ENCODE results near the gene ALG10. TPM values are rescaled to one million over a fixed set of nuclear protein-coding genes. Genes with fewer than 3 reads are reported as not detected.
"Not testable (repeated sequence)": the region's sequence is repeated elsewhere in the genome, so short reads cannot be mapped to it uniquely, and the experiment has no call there.

The ALG10 gene, protein sequence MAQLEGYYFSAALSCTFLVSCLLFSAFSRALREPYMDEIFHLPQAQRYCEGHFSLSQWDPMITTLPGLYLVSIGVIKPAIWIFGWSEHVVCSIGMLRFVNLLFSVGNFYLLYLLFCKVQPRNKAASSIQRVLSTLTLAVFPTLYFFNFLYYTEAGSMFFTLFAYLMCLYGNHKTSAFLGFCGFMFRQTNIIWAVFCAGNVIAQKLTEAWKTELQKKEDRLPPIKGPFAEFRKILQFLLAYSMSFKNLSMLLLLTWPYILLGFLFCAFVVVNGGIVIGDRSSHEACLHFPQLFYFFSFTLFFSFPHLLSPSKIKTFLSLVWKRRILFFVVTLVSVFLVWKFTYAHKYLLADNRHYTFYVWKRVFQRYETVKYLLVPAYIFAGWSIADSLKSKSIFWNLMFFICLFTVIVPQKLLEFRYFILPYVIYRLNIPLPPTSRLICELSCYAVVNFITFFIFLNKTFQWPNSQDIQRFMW
- 10 to 100 TPM in 2 of 3 donors, 1 to 10 TPM in 1; 8.2 to 11.6 (median 10.6) TPM for polyA plus RNA-seq (ENCODE audit: insufficient read length in 3 of 3)
- long read RNA-seq, donor 1, partial matches to known transcripts, result 0 of 3 reads
- long read RNA-seq, donor 1, other reads (novel, unspliced or antisense), result 0 of 3 reads
- long read RNA-seq, donor 2, partial matches to known transcripts, result 0 of 1 reads
- long read RNA-seq, donor 2, other reads (novel, unspliced or antisense), result 0 of 1 reads
- long read RNA-seq, donor 3, partial matches to known transcripts, result 0 of 4 reads
- long read RNA-seq, donor 3, other reads (novel, unspliced or antisense), result 0 of 4 reads
- long read RNA-seq, donor 4, result 0 reads
- long read RNA-seq, donor 5, partial matches to known transcripts, result 0 of 2 reads
- long read RNA-seq, donor 5, other reads (novel, unspliced or antisense), result 0 of 2 reads
- long read RNA-seq, donor 6, partial matches to known transcripts, result 0 of 2 reads
- long read RNA-seq, donor 6, other reads (novel, unspliced or antisense), result 0 of 2 reads
- long read RNA-seq, donor 7, partial matches to known transcripts, result 0 of 2 reads
- long read RNA-seq, donor 7, other reads (novel, unspliced or antisense), result 0 of 2 reads
- long read RNA-seq, donor 8, partial matches to known transcripts, result 0 of 1 reads
- long read RNA-seq, donor 8, other reads (novel, unspliced or antisense), result 0 of 1 reads
- long read RNA-seq, donor 9, partial matches to known transcripts, result 0 of 2 reads
- long read RNA-seq, donor 9, other reads (novel, unspliced or antisense), result 0 of 2 reads
- long read RNA-seq, donor 10, partial matches to known transcripts, result 0 of 1 reads
- long read RNA-seq, donor 10, other reads (novel, unspliced or antisense), result 0 of 1 reads
- long read RNA-seq, donor 11, partial matches to known transcripts, result 0 of 1 reads
- long read RNA-seq, donor 11, other reads (novel, unspliced or antisense), result 0 of 1 reads
- long read RNA-seq, donor 12, partial matches to known transcripts, result 0 of 1 reads
- long read RNA-seq, donor 12, other reads (novel, unspliced or antisense), result 0 of 1 reads
- long read RNA-seq, donor 13, partial matches to known transcripts, result 0 of 1 reads
- long read RNA-seq, donor 13, other reads (novel, unspliced or antisense), result 0 of 1 reads
- long read RNA-seq, donor 14, result 0 reads
- long read RNA-seq, donor 15, partial matches to known transcripts, result 0 of 1 reads
- long read RNA-seq, donor 15, other reads (novel, unspliced or antisense), result 0 of 1 reads
- long read RNA-seq, donor 16, partial matches to known transcripts, result 0 of 1 reads
- long read RNA-seq, donor 16, other reads (novel, unspliced or antisense), result 0 of 1 reads

DNA sequence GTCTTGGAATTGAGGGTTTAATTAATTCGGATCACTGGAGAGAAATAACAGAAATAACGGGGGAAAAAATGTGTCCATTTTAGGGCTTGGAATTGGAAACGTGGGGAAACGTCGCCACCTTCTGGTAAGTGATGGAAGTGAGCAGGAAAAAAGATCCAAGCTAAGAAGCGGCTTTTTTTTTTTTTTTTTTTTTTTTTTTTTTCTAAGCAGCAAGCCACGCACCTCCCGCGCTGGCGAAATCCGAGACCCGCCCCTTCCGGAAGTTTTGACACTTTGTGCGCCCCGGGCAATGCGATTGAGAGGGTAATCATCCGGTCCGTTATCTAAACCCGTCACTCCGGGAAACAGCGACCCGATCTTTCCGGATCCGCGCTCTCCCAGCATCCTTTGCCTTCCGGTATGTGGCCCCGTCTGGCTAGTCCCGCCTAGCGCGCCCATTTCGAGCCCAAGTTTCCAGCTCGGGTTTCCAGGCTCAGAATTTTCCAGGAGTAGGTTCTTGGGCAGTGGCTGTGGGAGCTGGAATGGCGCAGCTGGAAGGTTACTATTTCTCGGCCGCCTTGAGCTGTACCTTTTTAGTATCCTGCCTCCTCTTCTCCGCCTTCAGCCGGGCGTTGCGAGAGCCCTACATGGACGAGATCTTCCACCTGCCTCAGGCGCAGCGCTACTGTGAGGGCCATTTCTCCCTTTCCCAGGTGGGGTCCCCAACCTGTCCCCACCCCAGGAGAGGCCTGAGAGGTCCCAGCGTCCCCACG is at the start of gene ALG10:
TSS of gene ALG10 (plus strand) at position 418 of the 752 bp plus-strand sequence. CDS start at position 522, 104 bp downstream.
- DNase-seq, result peak; percentile 98

DNA sequence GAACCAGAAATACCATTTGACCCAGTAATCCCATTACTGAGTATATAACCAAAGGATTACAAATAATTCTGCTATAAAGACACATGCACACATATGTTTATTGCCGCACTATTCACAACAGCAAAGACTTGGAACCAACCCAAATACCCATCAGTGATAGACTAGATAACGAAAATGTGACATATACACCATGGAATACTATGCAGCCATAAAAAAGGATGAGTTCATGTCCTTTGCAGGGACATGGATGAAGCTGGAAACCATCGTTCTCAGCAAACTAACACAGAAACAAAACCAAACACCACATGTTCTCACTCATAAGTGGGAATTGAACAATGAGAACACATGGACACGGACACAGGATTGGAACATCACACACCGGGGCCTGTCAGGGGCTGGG is 49.4 kb upstream of the ALG10 start:
- not testable (repeated sequence) for DNase-seq

- no peak for DNase-seq
Observed at GRCh38 chr12:33977887-33978286, 44.4 kb upstream of the ALG10 start.

- peak; percentile 46 for DNase-seq
Observed at GRCh38 chr12:33988197-33988805, 34.0 kb upstream of the ALG10 start.

DNA sequence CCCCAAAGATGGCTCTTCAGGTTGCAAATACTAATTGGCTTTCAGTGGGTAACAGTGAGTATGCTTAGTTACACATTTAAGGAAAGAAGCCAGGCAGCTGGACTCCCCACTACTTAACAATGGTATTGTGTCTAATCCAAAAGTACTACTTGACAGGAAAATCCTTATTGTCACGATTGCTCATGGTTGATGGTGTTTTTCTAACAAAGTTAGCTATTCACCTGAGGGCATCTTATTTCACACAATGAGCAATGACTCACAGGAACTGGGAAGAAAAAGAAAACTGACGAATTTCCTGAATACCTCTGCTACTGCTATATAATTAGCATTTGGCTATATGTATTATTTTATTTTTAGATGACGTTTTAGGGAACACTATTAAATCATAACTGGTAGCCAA is 33.4 kb upstream of the ALG10 start:
- DNase-seq, result peak; percentile 3

GRCh38 chr12:33994857-33995808 is 27.2 kb upstream of the ALG10 start:
- DNase-seq, result no peak

DNA sequence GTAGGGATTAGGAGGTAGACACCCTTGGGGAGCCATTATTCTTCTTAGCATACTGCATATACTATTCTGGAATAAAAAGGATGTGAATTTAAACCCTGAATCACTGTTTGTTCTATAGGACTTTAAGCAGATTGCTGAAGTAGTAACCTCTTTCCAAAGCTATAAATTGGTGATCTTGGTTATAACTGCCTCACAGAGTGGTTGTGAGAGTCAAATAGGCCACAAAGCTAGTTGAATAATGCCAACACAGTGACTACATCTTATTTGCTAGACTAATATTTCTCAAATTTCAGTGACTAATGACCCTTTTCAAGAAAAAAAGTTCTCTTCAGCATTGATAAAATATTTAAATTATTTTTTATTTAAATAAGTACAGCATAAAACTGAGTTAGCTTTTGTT is 13.5 kb upstream of the ALG10 start:
- DNase-seq, result not testable (repeated sequence)

DNA sequence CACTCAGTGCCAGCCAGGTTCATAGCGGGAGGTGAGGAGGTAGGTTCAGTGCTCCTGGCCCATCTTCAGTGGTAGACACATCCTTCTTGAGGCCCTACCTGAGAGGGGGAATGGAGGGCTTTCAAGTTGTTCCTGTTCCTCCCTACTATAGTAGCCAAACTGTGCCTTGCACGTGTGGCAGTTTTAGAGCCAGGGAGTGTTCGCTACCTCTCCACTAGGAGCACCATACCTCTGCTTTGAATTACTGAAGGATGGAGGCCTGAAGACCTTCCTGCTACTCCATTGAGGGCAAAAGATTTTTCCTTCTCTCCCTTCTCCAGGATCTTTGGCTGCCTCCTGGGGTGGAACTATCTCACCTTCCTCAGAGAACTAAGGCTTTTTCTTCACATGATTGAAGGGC is 5.9 kb upstream of the ALG10 start:
- no peak for DNase-seq

GRCh38 chr12:34021071-34021470 is 1.2 kb upstream of the ALG10 start:
- no peak for DNase-seq

DNA sequence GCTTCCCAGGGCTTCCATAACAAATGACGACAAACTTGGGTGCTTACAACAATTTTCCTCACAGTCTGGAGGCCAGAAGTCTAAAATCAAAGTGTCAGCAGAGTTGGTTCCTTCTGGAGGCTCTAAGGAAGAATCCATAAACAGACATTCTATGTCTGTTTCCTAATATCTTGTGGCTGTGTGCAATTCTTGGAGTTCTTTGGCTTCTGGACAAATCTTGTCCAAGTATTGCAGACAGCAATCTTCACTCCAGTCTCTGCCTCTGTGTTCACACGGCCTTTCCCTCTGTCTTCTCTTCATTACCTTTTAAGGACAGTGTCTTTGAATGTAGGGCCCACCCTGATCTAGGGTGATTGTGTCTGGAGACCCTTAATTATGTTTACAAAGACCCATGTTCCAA is 5.4 kb downstream of the ALG10 start:
- DNase-seq, result not testable (repeated sequence)

DNA sequence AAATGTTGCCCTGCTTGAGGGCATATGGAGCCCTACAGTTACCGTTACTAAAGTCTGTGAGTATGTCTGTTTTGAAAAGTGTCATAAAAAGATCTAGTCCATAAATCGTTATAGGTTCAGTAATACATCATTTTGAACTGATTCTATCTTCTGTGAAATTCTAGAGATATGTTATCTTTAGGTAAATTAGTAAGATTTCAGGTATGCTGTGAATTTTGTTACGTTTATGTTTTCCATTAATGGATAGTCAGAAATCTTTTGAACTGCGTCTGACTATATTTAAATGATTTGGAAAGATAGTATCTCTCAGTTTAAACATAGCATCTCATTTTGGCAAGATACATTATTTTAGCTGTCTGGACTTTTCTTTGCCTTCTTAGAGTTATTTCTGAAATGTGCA is 8.3 kb downstream of the ALG10 start:
- no peak for DNase-seq

DNA sequence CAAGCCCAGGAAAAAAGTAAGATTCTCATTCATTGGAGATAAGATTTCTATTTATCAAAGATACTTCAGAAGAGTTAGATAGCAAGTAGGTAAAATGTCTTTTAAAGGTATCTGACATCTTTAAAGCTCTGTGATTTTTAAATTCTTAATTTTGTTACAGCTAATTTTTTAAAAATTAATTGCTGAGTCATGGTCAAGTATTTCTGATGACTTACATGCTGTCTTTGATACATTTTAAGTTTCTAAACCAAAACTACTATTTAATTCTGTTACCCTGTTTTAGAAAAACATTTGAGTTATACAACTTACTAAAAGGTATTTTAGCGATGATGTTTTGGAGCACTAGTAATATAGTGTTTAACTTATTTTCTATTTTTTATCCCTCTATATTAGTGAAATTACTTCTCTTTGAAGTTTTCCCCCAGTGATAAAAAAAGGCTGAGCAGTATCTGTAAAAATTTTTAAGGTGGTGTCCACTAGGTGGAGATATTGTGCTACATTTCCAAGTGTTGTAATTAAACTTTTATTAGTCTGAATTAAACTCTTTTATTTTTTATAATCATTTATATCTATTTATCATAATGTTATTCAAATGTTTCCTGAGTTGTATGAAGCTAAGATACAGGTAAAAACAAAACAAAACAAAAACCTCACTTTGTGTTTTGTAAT is 11.5 kb downstream of the ALG10 start:
- DNase-seq, result no peak

- DNase-seq, result not testable (repeated sequence)
Observed at GRCh38 chr12:34038357-34038756, 16.1 kb downstream of the ALG10 start.

DNA sequence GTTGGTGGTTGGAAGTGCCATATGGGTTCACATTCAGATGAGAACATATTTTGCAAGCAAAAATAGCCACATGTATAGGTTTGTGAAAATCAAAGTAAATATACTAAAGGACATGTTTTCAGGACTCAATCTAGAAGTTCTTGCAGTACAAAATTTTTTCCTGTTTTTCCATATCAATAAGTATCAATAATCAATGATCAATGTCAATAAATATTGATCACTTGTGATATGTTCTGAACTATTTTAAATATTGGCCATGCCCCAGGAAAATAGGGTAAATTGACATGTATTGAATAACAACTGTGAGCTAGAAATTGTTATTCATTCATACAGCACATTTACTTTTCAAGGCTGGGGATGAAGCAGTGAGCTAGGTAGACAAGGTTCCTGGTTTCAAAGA is 24.3 kb downstream of the ALG10 start:
- DNase-seq, result no peak

- DNase-seq, result not testable (repeated sequence)
Observed at GRCh38 chr12:34047855-34048254, 25.6 kb downstream of the ALG10 start.

- DNase-seq, result no peak
Observed at GRCh38 chr12:34048714-34049113, 26.4 kb downstream of the ALG10 start.

GRCh38 chr12:34051486-34051885 is 29.2 kb downstream of the ALG10 start:
- no peak for DNase-seq

- no peak for DNase-seq
Observed at GRCh38 chr12:34054938-34055337, 32.6 kb downstream of the ALG10 start.
